HEK293 (cell line): ENCODE results near the gene ABI3BP.

Experiments used
- ZBTB1 ChIP-seq: fragments of 450-650 bp; formaldehyde crosslinking; IDR thresholded peaks from 2 replicates; pipeline ENCODE4 v1.5.1; 2016; ENCODE audit warnings: missing biosample characterization, missing genetic modification characterization
- ZNF140 ChIP-seq: fragments of 450-650 bp; formaldehyde crosslinking; IDR thresholded peaks from 2 replicates; pipeline ENCODE4 v1.5.1; 2016; ENCODE audit warnings: missing biosample characterization, missing genetic modification characterization
- ZNF311 ChIP-seq: fragments of 450-650 bp; formaldehyde crosslinking; IDR thresholded peaks from 2 replicates; pipeline ENCODE4 v1.5.1; 2017; ENCODE audit warnings: missing biosample characterization, missing genetic modification characterization, borderline replicate concordance
- ZNF518A ChIP-seq: fragments of 450-650 bp; formaldehyde crosslinking; conservative IDR thresholded peaks from 2 replicates; pipeline ENCODE4 v1.5.1; 2016; ENCODE audit warnings: low read depth, missing biosample characterization, missing genetic modification characterization
- ZNF558 ChIP-seq: fragments of 450-650 bp; formaldehyde crosslinking; IDR thresholded peaks from 2 replicates; pipeline ENCODE4 v1.5.1; 2016; ENCODE audit warnings: missing biosample characterization, missing genetic modification characterization
- ZSCAN4 ChIP-seq: fragments of 450-650 bp; formaldehyde crosslinking; IDR thresholded peaks from 2 replicates; pipeline ENCODE4 v1.5.1; 2017; ENCODE audit warnings: missing biosample characterization, missing genetic modification characterization
- TF ChIP-seq, protein P1 (sequence below): fragments of 450-650 bp; formaldehyde crosslinking; IDR thresholded peaks from 2 replicates; pipeline ENCODE4 v1.5.1; 2016; ENCODE audit warnings: missing biosample characterization, missing genetic modification characterization
- TF ChIP-seq, protein P2 (sequence below): fragments of 450-650 bp; formaldehyde crosslinking; IDR thresholded peaks from 2 replicates; pipeline ENCODE4 v1.5.1; 2016; ENCODE audit warnings: missing biosample characterization, missing genetic modification characterization

DNA sequence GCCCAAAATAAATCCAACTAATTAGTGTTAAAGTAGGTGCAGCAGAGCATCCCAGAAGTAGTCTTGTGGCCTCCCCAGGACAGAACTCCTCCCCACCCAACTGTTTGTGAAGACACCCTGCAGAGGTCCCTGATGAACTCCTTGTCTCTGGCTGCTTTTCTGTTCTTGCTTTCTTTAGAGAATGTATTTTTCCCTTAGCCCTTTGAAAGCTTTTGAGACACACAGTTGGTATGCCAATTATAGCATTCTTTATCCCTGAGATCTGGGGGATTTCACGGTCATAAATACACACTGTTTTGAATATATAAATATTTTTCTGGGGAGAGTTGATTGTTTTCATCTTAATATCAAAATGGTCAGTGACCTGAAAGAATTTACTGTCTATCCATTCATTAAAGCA, 274.1 kb downstream of the ABI3BP start:
- TF ChIP-seq ZSCAN4 (tag by site-specific recombination), result no peak
- TF ChIP-seq, protein P1, sequence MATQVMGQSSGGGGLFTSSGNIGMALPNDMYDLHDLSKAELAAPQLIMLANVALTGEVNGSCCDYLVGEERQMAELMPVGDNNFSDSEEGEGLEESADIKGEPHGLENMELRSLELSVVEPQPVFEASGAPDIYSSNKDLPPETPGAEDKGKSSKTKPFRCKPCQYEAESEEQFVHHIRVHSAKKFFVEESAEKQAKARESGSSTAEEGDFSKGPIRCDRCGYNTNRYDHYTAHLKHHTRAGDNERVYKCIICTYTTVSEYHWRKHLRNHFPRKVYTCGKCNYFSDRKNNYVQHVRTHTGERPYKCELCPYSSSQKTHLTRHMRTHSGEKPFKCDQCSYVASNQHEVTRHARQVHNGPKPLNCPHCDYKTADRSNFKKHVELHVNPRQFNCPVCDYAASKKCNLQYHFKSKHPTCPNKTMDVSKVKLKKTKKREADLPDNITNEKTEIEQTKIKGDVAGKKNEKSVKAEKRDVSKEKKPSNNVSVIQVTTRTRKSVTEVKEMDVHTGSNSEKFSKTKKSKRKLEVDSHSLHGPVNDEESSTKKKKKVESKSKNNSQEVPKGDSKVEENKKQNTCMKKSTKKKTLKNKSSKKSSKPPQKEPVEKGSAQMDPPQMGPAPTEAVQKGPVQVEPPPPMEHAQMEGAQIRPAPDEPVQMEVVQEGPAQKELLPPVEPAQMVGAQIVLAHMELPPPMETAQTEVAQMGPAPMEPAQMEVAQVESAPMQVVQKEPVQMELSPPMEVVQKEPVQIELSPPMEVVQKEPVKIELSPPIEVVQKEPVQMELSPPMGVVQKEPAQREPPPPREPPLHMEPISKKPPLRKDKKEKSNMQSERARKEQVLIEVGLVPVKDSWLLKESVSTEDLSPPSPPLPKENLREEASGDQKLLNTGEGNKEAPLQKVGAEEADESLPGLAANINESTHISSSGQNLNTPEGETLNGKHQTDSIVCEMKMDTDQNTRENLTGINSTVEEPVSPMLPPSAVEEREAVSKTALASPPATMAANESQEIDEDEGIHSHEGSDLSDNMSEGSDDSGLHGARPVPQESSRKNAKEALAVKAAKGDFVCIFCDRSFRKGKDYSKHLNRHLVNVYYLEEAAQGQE (tag by site-specific recombination), result no peak
- TF ChIP-seq, protein P2, sequence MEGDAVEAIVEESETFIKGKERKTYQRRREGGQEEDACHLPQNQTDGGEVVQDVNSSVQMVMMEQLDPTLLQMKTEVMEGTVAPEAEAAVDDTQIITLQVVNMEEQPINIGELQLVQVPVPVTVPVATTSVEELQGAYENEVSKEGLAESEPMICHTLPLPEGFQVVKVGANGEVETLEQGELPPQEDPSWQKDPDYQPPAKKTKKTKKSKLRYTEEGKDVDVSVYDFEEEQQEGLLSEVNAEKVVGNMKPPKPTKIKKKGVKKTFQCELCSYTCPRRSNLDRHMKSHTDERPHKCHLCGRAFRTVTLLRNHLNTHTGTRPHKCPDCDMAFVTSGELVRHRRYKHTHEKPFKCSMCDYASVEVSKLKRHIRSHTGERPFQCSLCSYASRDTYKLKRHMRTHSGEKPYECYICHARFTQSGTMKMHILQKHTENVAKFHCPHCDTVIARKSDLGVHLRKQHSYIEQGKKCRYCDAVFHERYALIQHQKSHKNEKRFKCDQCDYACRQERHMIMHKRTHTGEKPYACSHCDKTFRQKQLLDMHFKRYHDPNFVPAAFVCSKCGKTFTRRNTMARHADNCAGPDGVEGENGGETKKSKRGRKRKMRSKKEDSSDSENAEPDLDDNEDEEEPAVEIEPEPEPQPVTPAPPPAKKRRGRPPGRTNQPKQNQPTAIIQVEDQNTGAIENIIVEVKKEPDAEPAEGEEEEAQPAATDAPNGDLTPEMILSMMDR, result no peak
- no peak for TF ChIP-seq ZNF140 (tag by site-specific recombination)
- no peak for TF ChIP-seq ZNF518A (tag by site-specific recombination)
- no peak for TF ChIP-seq ZNF558 (tag by site-specific recombination)
- TF ChIP-seq ZBTB1 (tag by site-specific recombination), result no peak
- no peak for TF ChIP-seq ZNF311 (tag by site-specific recombination)
